Heart left ventricle (tissue), 13 donors: Measurements from ENCODE around the gene JPH4.

ENCODE experiments used
- POLR2A ChIP-seq, 2 donors: fragments of 450-650 bp; IDR thresholded peaks; one replicate each; pipeline ENCODE4 v1.6.1; 2017; ENCODE audit warnings: antibody characterized with exemption in 2 of 2, mild to moderate bottlenecking in 2 of 2, moderate library complexity in 2 of 2
- TF ChIP-seq, protein P1 (sequence below), 12 donors: fragments of 200-600 bp; sonication (generic) in 4 of 12; IDR thresholded peaks; one replicate each; pipeline versions ENCODE4 v1.5.0 to v1.8.0; 2018 to 2022; ENCODE audit warnings: antibody characterized with exemption in 12 of 12, mild to moderate bottlenecking in 5 of 12
- donor health status: ischemic (EF 13 %, LVEDD 7.1; RV severe dilation, severe dysfunction).
- donor health status: DM: no; HTN: yes; CAD: no.
- donor health status: DM: no; HTN: no; CAD: no.
- donor health status: ischemic (EF 25% LVEDD 6.9; RV normal size, moderate dysfunction).
- donor health status: ischemic (EF 25% LVEDD 5.7; RV mildly dilated, moderate dysfunction).
- donor health status: ischemic (EF 35%, LVEDD 5.7; RV mildly dilated, moderate dysfunction).
- donor health status: nonischemic (EF 11% LVEDD 7.7; RV severe dilation, severe dysfunction).
- donor health status: DM: yes; HTN: yes; CAD: no.
- donor health status: PGD.
- donor health status: ischemic (EF 29% LVEDD 5.4; RV normal size, mild dysfunction).
- donor health status: nonischemic (EF 23%, LVEDD 6.1; RV moderate dilation, normal function).

DNA sequence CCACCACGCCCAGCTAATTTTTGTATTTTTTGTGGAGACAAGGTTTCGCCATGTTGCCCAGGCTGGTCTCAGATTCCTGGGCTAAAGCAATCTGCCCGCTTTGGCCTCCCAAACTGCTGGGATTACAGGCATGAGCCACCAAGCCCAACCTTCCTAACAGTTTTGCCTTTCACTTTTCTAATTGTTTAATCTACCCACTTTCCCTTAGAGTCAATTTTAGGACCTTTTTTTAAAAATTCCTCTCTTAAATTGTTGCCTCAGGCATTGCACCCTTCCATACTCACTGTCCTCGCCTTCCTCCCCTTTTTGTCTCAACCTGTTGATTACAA is 38.5 kb downstream of the JPH4 start:
- TF ChIP-seq, protein P1, sequence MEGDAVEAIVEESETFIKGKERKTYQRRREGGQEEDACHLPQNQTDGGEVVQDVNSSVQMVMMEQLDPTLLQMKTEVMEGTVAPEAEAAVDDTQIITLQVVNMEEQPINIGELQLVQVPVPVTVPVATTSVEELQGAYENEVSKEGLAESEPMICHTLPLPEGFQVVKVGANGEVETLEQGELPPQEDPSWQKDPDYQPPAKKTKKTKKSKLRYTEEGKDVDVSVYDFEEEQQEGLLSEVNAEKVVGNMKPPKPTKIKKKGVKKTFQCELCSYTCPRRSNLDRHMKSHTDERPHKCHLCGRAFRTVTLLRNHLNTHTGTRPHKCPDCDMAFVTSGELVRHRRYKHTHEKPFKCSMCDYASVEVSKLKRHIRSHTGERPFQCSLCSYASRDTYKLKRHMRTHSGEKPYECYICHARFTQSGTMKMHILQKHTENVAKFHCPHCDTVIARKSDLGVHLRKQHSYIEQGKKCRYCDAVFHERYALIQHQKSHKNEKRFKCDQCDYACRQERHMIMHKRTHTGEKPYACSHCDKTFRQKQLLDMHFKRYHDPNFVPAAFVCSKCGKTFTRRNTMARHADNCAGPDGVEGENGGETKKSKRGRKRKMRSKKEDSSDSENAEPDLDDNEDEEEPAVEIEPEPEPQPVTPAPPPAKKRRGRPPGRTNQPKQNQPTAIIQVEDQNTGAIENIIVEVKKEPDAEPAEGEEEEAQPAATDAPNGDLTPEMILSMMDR (IDR thresholded peaks at IDR 0.05): no peak
- TF ChIP-seq POLR2A (IDR thresholded peaks at IDR 0.05): no peak
